Measurements from ENCODE around the gene ENDOV.

Gene ENDOV

DNA sequence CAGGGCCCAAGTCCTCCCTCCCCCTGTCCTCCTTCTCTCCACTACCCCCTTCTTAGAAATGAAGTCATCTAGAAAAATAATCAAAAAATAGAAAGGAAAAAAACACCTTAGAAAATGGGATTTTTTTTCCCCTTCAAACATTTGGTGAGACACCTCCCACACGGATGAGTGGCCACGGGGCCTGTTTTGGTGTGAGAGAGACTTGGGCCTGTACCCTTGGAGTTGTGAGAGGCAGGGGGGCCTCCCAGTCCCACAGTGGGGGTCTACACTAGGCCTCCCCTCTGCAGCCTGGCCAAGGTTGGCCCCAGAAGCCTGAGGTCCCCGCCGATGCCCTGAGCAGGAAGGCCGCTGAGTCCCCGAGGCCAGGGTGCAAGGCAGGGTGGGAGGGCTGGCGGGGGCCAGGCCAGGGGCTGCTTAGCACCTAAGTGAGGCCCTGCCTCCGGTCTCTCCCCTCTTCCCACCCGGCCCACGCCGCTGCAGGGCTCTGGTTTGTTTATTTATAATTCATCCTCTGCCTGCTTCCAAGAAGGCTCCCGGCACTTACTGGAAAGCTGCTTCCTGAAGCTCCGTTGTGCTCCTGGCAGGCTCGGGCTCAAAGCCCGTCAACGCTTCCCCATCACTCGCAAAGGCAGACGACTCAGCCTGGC lies 35.1 kb downstream of the ENDOV start:
- DNase-seq (ENCODE audit: low spot score): no peak

DNA sequence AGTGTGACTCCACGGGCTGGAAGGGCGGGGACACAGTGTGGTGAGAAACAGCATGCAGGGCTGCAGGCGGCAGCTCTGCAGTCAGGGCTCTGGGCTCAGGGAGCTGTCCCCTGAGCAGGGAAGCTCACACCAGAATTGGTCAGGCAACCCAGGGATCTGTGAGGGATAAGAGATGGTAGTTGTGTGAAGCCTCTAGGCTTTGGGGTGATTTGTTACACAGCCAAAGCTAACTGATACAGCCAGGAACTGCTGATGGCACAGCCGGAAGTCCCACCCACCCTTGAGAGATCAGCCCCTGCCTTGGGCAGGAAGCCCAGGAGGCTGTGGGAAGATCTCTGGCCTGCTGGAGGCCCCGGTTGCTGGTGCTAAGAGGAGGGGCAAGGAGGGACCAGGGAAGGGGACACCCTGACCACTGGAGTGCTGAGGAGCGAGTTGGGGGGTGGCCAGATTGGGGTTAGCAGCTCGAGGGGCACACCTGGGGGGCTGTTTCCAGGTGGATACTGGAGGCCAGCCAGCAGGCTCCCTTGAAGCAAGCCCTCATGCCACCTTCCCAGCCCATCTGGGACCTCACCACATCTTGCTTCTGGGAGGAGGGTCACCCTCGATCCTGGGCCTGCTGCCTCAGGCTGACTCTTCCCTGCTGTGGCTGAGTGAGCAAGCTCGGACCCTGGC lies 36.3 kb downstream of the ENDOV start:
- DNase-seq (ENCODE audit: low spot score): no peak

DNA sequence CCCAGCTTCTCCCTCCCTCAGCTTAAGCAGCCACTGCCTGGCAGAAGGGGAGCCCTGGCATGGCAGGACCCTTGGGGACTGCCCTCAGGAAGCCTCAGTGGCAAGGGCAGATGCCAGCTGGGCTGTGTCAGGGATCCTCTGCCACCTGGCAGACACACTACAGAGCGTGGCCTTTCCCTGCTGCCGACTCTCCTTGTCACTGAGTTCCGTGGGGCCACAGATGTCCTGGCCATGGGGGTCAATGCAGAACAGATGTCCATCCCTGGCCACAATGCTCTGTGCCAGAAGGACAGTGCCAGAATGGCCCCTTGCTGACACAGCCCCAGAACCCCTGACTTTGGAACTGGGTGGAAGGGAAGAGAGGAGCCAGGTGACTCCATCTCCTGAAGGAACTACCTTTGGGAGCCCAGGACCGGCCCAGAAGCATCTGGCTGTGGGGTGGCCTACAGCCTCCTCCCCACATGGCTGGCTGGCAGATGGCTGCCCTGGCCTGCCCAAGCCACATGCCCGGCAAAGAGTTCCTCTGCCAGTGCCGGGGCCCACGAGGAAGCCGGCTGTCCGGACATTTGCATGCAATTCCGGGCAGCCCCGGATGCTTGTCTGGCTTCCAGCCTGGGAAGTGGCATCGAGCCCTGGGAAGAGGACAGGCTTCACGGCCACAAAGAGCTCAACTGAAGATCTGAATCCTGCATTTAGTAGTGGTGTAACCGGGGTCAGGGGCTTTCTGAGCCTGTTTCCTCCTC lies 37.4 kb downstream of the ENDOV start:
- DNase-seq (ENCODE audit: low spot score): no peak

DNA sequence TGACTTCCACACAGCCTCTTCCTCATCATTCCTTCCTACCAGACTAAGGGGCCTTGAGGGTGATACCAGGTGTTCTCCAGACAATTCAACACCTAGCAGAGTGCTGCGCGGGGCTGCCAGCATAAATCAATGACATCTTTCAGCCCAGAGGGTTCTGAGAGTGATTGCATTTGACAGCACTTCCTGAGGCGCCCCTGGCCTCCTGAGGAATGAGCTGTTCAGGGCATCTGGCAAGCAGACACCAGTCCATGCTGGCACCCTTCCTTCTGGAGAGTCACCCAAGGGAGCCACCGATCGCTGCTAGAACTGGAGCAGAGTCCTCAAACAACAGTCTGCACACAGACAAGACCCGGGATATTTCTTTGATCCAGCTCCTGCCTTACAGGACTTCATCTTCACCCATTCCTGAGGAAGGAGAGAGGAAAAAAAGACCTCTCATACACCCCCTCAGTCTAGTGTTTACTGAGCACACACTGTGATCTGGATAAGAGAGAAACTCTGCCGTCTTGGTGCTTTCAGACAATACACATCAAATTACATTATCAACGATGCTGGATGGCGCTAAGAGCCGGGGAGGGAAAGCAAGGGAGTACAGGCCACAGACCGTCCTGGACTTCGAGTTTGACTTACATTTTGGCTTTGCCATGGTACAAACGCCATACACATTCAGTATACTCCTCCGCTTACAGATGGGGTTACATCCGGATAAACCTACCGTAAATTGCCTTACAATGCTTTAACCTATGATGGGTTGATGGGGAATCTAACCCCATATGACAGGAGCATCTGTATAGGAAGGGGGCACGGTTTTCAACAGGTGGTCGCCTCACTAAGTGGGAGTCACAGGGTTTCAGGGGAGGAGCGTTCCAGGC lies 38.4 kb downstream of the ENDOV start:
- DNase-seq (ENCODE audit: low spot score): no peak

DNA sequence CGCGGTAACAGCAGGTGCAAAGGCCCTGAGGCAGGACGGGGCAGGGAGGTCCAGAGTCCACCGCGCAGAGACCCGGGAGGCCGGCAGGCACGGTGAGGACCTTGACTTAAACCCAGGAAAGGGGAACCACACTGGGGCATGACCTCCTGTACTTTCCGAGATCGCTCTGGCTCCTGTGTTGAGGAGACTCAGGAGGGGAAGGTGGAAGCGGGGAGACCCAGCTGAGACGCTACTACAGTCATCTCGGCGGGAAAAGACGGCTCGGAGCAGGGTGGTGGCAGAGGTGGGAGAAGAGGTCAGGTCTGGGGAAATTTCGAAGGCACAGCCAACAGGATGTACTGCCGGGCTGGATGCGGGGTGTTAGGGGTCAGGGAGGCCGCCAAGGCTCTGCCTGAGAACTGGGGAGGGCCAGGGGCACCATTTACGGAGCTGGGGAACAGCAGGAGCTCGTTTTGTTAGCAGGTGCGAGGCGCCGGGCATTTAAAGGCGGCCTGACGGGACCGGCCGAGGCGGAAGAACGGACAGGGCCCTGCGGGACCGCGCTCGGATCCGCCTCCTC lies 39.1 kb downstream of the ENDOV start:
- DNase-seq (ENCODE audit: low spot score): no peak

DNA sequence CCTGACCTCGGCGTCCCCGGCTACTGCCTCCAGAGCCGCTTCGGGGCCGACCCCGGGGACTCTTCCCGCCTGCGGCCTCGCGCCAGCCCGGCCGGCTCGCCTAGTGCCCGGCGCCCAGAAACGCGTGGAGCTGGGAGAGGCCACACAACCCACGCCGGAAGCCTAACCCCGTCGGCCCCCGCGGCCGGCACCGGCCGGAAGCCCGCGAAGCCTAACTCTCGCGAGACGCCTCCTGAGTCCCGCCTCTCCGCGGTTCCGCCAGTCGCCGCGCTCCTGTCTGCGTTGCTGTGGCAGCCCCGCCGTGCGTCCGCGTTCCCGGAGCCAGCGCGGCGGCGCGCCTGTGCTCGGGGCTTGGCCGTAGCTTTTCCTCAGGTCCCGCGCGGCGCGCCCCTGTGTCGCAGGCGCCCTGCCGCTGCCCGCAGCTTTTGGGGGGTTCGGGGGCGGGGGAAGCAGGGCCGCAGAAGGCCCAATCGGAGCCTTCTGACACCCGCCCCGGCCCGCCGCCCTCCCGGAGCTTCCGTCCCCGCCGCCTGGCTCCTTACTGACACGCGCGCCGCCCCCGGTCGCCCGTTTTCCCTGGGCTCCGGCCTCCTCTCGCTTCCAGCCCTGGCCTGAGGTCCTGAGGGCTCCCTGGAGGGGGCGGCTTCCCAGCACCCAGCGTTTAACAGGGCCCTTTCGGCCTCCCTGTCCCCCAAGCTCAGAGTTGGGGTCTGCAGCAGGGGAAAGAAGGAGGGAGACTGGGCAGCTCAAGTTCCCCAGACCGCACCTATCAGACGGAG lies 39.8 kb downstream of the ENDOV start:
- peak; percentile 94 for DNase-seq (ENCODE audit: low spot score)

DNA sequence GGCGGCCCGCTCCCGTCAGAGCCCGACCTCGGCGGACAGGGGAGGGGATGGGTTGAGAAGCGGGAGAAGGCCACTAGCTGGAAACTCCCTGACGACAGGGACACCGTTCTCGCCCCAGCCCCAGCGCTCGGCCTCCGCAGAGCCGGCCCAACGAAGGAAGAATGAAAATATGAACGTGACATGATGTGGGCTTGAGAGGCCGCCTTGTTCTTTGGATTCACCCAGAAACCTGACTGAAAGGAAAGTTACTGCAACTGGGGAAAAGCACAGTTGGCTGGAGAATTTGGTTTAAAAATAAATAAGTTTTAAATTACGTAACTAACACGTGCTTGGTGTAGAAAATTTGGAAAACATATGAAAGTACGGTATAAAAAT lies 40.4 kb downstream of the ENDOV start:
- DNase-seq (ENCODE audit: low spot score): no peak

DNA sequence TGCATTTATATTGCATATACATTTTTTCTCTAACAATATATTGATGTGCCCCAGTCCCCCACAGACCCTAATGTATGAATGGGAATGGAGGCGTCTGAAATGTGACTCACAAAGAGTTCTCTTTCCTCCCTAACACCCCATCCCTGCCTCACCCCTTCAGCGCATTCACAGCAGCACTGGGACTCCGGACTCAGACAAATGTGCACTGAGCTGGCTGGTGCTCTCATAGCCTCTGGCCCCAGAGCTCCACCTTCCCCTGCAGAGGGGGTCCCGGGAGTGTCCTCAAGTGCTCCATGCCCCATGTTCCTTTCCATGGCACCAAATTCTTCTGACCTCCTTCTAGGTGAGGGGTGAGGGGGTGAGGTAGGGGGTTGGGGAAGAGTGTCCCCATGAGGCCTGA lies 40.8 kb downstream of the ENDOV start:
- DNase-seq (ENCODE audit: low spot score): no peak

DNA sequence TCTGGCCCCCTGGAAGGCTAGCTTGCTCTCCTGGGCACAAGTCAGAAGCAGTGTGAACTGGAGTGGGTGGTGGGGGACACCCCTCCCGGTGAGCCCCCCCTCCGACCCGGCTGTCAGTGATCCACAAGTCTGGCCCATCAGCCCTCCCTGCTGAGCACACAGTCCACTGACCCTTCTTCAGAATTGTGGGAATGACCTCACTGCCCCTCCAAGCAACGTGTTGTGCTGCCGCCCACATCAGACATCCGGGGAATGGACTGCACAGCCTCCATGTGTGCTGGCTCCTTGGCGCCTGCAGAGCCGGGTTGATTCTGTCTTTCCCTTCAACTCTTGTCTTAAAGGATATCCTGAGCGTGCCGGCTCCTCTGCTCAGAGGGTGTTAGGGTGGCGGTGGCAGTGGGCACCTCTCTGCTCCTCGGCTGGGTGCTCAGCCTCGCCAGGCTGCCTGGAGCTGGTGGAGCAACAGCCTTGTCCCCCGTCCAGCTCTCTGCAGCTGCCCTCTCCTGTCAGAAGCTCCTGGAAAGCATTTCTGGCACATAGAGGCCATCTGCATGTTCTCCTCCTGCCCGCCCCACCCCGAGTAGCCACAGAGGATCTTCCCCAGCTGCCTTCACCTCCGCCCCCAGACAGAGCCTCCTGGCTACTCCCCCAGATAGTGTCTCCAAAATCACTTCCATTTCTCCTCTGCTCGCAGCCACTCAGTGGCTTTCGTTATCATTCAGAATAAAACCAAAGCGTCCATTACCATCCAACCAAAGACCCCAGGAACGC lies 41.7 kb downstream of the ENDOV start:
- DNase-seq (ENCODE audit: low spot score): no peak

DNA sequence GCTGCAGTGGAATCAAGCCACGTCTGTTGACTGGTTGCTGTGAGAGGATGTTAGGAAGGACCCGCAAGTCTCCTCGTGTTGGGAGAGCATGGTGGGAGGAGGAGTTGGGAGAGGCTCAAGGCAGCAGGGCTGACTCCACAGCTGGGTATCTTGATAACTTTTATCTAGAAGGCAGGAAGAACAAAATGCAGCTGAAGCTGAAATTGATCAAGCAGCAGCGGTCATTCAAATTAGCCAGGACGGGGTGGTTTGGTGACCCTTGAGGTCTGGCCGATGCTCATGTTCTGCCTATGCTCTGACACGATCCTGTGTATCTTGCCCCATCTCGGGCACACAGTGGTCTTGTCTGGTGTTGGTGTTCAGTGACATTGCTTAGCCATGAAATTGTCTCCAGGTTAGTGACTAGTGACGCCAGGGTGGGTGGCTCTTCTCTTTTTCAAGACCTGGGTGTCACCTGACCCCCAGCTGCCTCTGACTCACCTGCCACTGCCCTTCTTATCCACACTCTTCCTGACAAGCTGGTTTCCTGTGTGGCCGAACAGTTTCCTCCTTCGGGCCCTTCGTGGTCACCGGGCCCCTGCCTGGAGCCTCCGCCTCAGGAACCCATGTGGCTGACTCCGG lies 42.4 kb downstream of the ENDOV start:
- DNase-seq (ENCODE audit: low spot score): no peak

DNA sequence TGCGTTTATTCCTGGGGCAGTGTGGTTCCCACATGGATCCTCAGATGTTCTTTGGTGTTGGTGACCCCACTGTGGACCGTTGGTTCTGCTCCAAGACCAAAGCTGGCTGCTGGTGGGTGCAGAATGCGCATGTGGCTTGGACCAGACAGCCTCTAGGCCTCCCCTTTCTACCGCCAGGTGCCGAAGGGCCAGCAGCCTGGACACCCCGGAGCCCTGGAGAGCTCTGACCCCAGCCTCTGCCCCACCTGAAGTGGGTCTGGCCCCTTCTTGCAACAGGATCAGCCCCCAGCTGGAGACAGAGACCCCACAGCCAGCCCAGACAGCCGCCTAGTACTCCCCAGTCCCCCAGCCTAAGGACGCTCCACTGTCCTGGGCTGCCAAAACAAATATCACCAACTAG lies 43.0 kb downstream of the ENDOV start:
- DNase-seq (ENCODE audit: low spot score): no peak

DNA sequence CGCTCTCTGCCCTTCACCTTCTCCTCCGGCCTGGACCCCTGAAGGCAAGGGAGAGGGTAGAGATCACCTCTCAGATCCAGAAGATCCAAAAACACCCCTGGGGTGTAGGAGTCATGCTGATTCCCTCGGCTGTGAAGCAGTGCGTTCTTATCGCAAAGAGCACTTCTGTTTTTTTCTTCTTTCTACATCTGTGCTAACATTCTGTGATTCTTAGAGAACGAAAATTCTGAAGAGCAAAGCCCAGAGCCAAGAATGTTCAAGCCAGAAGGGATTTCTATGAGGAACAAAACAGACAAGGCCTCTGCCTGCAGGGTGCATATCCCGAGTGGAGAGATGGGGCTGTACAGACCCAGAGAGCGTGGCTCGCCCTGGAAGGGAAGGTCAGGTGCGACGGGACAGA lies 44.3 kb downstream of the ENDOV start:
- DNase-seq (ENCODE audit: low spot score): no peak

DNA sequence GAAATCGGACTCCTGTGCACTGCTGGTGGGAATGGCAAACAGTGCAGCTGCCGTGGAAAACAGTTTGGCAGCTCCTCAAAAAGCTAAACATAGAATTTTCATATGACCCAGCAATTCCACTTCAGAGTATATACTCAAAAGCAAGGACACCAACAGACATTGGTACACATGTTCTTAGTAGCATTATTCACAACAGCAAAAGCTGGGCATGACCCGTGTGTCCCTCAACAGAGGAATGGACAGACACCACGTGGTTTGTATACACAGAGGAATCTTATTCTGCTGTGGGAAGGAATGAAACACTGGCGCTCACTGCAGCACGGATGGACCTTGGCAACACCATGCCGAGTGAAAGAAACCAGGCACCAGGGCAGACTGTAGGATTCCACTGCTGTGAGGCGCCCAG lies 45.5 kb downstream of the ENDOV start:
- peak; percentile 69 for DNase-seq (ENCODE audit: low spot score)

DNA sequence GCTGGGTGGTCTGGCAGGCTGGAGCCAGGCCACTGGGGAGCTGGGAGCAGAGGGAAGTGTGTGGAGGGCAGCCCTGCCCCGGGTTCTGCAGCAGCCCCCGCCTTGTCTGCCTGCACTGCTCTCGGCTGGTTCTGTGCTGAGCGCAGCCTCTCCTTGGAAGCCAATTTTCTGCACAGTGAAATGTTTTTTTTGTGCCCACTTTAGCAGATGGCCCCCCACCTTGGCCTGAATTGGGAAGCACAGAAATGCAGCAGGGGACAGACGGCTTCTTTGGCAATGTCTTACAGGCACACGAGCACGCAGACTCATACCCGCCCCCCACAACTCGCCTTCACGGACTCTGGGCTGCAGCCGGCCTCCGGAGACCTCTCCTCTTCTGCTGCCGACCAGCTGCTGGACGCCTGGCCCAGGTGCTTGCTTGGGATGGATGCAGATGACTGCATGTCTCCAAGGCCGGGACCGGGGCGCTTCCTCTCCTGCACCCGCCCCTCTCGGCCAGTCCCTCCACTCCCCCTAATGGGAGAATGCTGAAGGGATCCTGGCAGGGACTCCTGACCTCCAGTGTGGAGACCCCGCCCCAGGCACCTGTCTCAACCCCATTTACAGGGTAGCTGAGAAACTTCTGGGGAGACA lies 46.7 kb downstream of the ENDOV start:
- no peak for DNase-seq (ENCODE audit: low spot score)

DNA sequence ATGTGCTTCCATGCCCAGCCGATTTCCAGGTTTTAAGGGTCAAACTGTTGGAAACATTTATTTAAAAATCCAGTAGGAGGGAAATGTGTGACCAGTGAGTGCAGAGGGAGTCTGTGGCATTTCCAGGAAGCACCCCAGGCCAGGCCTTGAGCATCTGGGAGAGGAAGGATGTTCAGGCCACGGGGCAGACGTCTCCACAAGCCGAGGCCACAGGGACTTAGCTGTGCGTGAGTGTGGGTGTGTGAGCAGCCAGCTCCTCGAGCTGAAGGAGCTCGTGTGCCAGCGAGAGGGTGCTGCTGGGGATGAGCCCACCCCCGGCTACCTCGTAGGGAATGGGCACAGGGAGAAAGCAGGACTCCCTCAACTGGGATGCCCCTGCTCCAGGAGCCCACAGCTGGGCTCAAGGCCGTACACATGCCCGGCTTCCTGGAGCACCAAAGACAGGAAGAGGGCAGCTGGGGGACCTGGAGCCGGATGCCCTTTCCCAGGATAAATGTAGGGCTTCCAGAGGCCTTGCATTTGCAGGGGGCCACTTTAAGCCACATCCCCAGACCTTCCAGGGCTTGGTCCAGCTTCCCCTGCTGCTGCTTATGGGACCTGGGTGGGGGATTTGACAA lies 48.9 kb downstream of the ENDOV start:
- no peak for DNase-seq (ENCODE audit: low spot score)

DNA sequence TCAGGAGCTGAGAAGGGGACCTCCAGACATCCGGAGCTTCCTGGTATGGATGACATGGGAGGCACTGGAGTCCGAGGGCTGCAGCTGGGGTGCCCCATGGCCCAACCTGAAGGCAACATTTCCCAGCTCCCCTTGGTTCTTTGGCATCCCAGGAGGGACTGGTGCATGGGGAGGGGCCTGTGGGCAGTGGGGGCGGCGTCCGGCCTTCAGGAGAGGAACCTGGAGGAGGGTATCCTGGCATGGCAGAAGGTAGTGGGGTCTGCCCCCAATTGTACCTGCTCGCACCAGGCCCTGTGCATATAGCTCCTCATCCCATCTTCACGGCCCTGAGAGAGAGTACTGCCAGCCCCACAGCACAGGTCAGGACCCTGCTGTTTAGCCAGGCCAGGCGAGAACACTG lies 49.5 kb downstream of the ENDOV start:
- DNase-seq (ENCODE audit: low spot score): no peak

DNA sequence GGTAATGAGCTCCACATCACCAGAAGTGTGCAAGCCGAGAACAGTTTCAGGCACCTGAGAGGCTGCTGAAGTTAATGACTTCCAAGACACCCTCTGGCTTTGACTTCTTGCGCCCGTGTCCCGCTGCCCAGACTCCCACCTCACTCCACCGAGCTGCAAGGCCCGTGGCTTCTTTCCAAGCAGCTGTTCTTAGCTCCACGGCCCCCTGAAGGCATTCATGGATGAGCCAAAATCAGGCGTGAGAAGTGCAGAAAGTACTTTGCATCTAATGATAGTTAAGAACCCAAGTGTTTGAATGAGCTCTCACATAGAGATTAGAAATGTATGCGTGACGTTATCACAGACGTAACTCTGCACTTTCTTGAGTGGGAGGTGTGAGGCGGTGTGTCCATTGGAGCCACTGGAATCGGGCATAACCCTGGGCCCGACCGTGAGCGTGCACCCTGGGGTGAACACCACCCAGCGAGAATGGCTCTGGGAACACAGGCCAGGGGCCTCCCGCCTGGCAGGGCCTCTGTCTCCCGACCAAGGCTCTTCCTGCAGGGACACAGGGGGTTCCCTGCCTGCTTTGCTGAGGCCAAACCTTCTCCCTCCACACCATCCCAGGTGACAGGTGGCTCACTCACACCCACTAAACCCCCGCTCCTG lies 50.5 kb downstream of the ENDOV start:
- DNase-seq (ENCODE audit: low spot score): no peak

DNA sequence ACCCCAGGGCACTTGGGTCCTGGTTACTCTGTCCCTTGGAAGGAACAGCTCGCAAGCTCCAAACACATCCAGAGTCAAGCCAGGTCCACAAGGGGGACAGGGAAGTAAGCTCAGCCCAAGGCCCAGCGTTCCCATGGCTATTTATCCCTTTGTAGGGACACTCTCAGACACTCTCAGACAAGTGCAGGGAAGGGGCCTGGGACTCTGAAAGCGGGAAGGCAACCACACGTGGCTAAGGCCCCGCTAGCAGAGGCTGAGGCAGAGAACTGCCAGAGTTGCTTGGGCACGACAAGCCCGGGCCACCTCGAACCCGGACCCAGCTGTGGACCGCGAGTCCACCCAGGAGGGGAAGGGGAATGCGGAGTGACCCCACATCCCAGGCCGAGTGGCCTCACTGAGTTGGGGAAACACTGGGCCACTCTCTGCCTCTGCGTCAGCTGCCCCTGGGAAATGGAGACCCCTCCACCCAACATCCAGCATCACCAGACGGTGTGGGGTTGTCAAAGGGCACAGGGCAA lies 51.3 kb downstream of the ENDOV start:
- no peak for DNase-seq (ENCODE audit: low spot score)
